A549 (cell line): ENCODE measurements around the gene UFC1. TPM values are rescaled to one million over a fixed set of nuclear protein-coding genes. Genes with fewer than 3 reads are reported as not detected.

Experiments
- ATAC-seq, 2 experiments: fragments of 200-7000 bp in 1 of 2; fragments of >200 bp in 1 of 2; cut with Nextera tagmentation in 1 of 2; cut with Tn5 transposase in 1 of 2; 3 replicates each; pipeline versions ENCODE4 v1.8.0 to v1.9.1; 2018 to 2020; ENCODE audit warnings: mild to moderate bottlenecking in 1 of 2, moderate library complexity in 1 of 2
- CTCF ChIA-PET: fragments of 300-600 bp; sonication (Branson Sonifier 250); formaldehyde crosslinking; extraction: SDS; loops from one replicate; lab custom pipeline; 2021; ENCODE audit warnings: antibody characterized with exemption, inconsistent platforms; lab: Yijun Ruan, JAX
- POLR2A ChIA-PET: fragments of 350-600 bp; formaldehyde crosslinking; extraction: SDS; loops from one replicate; lab custom pipeline; 2021; ENCODE audit warnings: antibody characterized with exemption, inconsistent platforms; lab: Yijun Ruan, JAX
- DNase-seq, 2 experiments: peaks; one replicate each; pipeline versions ENCODE4 v3.0.0 to v3.0.0-alpha.2; 2011 to 2016; ENCODE audit warnings: low read depth in 1 of 2, low spot score in 1 of 2
- FAIRE-seq: peaks from 2 replicates; lab custom pipeline; 2011; peaks lifted over from hg19 to GRCh38; lab: Jason Lieb, UNC
- H3K27ac ChIP-seq, 2 experiments: fragments of >200 bp; sonication (Bioruptor Twin); formaldehyde crosslinking; 3 replicates each; pipeline ENCODE4 v1.5.1; 2016 to 2017
- H3K4me1 ChIP-seq: fragments of >200 bp; sonication (Bioruptor Twin); formaldehyde crosslinking; 3 replicates; pipeline ENCODE4 v1.6.1; 2016
- H3K4me2 ChIP-seq: fragments of >200 bp; sonication (Bioruptor Twin); formaldehyde crosslinking; 3 replicates; pipeline ENCODE4 v1.6.1; 2016
- H3K4me3 ChIP-seq: fragments of >200 bp; sonication (Bioruptor Twin); formaldehyde crosslinking; 3 replicates; pipeline ENCODE4 v1.5.1; 2016
- H3K9me3 ChIP-seq: fragments of >200 bp; sonication (Bioruptor Twin); formaldehyde crosslinking; 3 replicates; pipeline ENCODE4 v1.6.1; 2016
- ATOH8 ChIP-seq: fragments of 250-450 bp; sonication (Bioruptor Pico); IDR thresholded peaks from 2 replicates; pipeline ENCODE4 v1.5.0; 2020; ENCODE audit warnings: low read depth, mild to moderate bottlenecking, moderate library complexity
- CBX8 ChIP-seq: fragments of 200-600 bp; sonication (generic); IDR thresholded peaks from 2 replicates; pipeline ENCODE4 v1.6.1; 2016
- CHD4 ChIP-seq: fragments of 200-600 bp; sonication (generic); IDR thresholded peaks from 2 replicates; pipeline ENCODE4 v1.6.1; 2016; ENCODE audit warnings: antibody characterized with exemption, mild to moderate bottlenecking, borderline replicate concordance
- EHF ChIP-seq: fragments of 250-450 bp; sonication (Bioruptor Pico); IDR thresholded peaks from 2 replicates; pipeline ENCODE4 v1.5.0; 2020; ENCODE audit warnings: mild to moderate bottlenecking
- EHMT2 ChIP-seq: fragments of 200-600 bp; sonication (generic); IDR thresholded peaks from 2 replicates; pipeline ENCODE4 v1.6.1; 2016; ENCODE audit warnings: antibody characterized with exemption, low read depth, mild to moderate bottlenecking, moderate library complexity
- FOSB ChIP-seq: fragments of 250-450 bp; sonication (Bioruptor Pico); IDR thresholded peaks from 2 replicates; pipeline ENCODE4 v1.5.0; 2020; ENCODE audit warnings: mild to moderate bottlenecking, moderate library complexity
- FOSL2 ChIP-seq, 2 experiments: fragments of 450-650 bp in 1 of 2; fragments of >200 bp in 1 of 2; sonication (Bioruptor Twin) in 1 of 2; formaldehyde crosslinking; IDR thresholded peaks; 2 replicates each; pipeline versions ENCODE4 v1.5.0 to v1.6.1; 2016 to 2020; ENCODE audit warnings: mild to moderate bottlenecking in 1 of 2, moderate library complexity in 1 of 2
- FOXS1 ChIP-seq: fragments of 250-450 bp; sonication (Bioruptor Pico); IDR thresholded peaks from 2 replicates; pipeline ENCODE4 v1.5.0; 2020; ENCODE audit warnings: mild to moderate bottlenecking, moderate library complexity
- HES2 ChIP-seq: fragments of >200 bp; sonication (Bioruptor Twin); formaldehyde crosslinking; IDR thresholded peaks from 2 replicates; pipeline ENCODE4 v1.6.1; 2016
- HEYL ChIP-seq: fragments of 250-450 bp; sonication (Bioruptor Pico); IDR thresholded peaks from 2 replicates; pipeline ENCODE4 v1.8.0; 2021; ENCODE audit warnings: mild to moderate bottlenecking, moderate library complexity
- HOXA7 ChIP-seq: fragments of 250-450 bp; sonication (Bioruptor Pico); IDR thresholded peaks from 2 replicates; pipeline ENCODE4 v1.5.0; 2020; ENCODE audit warnings: mild to moderate bottlenecking, moderate library complexity
- HOXB13 ChIP-seq: fragments of 250-450 bp; sonication (Bioruptor Pico); IDR thresholded peaks from 2 replicates; pipeline ENCODE4 v1.5.0; 2020; ENCODE audit warnings: low read depth, mild to moderate bottlenecking, moderate library complexity
- JUN ChIP-seq, 2 experiments: fragments of >200 bp; sonication (Bioruptor Twin); formaldehyde crosslinking; IDR thresholded peaks; 2 replicates in 1 of 2; 3 replicates in 1 of 2; pipeline ENCODE4 v1.6.1; 2016 to 2017
- JUNB ChIP-seq: fragments of >200 bp; sonication (Bioruptor Twin); formaldehyde crosslinking; IDR thresholded peaks from 2 replicates; pipeline ENCODE4 v1.6.1; 2016
- KDM1A ChIP-seq: fragments of 200-600 bp; sonication (generic); IDR thresholded peaks from 2 replicates; pipeline ENCODE4 v1.6.1; 2016; ENCODE audit warnings: low read depth, mild to moderate bottlenecking
- MAFK ChIP-seq: fragments of 450-650 bp; IDR thresholded peaks from 2 replicates; pipeline ENCODE4 v1.6.1; 2014; ENCODE audit not compliant: partially characterized antibody
- MYC ChIP-seq: IDR thresholded peaks from 2 replicates; pipeline ENCODE4 v1.6.1; 2012; ENCODE audit warnings: mild to moderate bottlenecking, inconsistent platforms, low read length, improper control_type of control experiment, borderline replicate concordance
- PHF8 ChIP-seq: fragments of 200-600 bp; sonication (generic); IDR thresholded peaks from 2 replicates; pipeline ENCODE4 v1.6.1; 2016; ENCODE audit warnings: low read depth, mild to moderate bottlenecking, antibody characterized with exemption, moderate library complexity, borderline replicate concordance
- POLR2A ChIP-seq: IDR thresholded peaks from 2 replicates; pipeline ENCODE4 v1.6.1; 2012; ENCODE audit warnings: mild to moderate bottlenecking, low read length
- POLR2AphosphoS2 ChIP-seq: conservative IDR thresholded peaks from 2 replicates; pipeline ENCODE4 v1.6.1; 2012; ENCODE audit warnings: low read length, improper control_type of control experiment, inconsistent platforms
- REST ChIP-seq: fragments of 200-600 bp; sonication (generic); IDR thresholded peaks from 2 replicates; pipeline ENCODE4 v1.6.1; 2016; ENCODE audit warnings: antibody characterized with exemption, mild to moderate bottlenecking, moderate library complexity
- RNF2 ChIP-seq: fragments of 200-600 bp; sonication (generic); IDR thresholded peaks from 2 replicates; pipeline ENCODE4 v1.6.1; 2016; ENCODE audit warnings: low read depth, mild to moderate bottlenecking, antibody characterized with exemption, moderate library complexity, borderline replicate concordance
- SMC3 ChIP-seq: fragments of >200 bp; sonication (Bioruptor Twin); formaldehyde crosslinking; IDR thresholded peaks from 3 replicates; pipeline ENCODE4 v1.6.1; 2018; ENCODE audit warnings: inconsistent platforms
- SREBF2 ChIP-seq: fragments of 450-650 bp; IDR thresholded peaks from 2 replicates; pipeline ENCODE4 v1.6.1; 2014; ENCODE audit warnings: mild to moderate bottlenecking, moderate library complexity
- TFCP2L1 ChIP-seq: fragments of 250-450 bp; sonication (Bioruptor Pico); IDR thresholded peaks from 2 replicates; pipeline ENCODE4 v1.5.0; 2021; ENCODE audit warnings: mild to moderate bottlenecking
- ZFP36 ChIP-seq: fragments of 450-650 bp; IDR thresholded peaks from 2 replicates; pipeline ENCODE4 v1.6.1; 2014; ENCODE audit warnings: borderline replicate concordance; ENCODE audit not compliant: partially characterized antibody
- WGBS: methylation state at CpG from one replicate; pipeline ENCODE4 v1.1.6; 2017; ENCODE audit errors: missing lambda C conversion rate; 5-methylcytosine and 5-hydroxymethylcytosine counted together
- polyA plus RNA-seq, 4 experiments: library from polyadenylated mRNA; depleted of rRNA in 3 of 4; stranded (reverse); fragments of >200 nt; fragmentation: RNase III in 1 of 4; extraction: RNeasy Plus Mini Kit Qiagen cat#74134 plus additional on column Dnase treatment in 1 of 4; gene quantifications; 2 replicates in 3 of 4; 3 replicates in 1 of 4; pipeline ENCODE4 v1.2.3, GENCODE V29; 2011 to 2017
- TF ChIP-seq, protein P1 (sequence below): fragments of 250-450 bp; sonication (Bioruptor Pico); IDR thresholded peaks from 2 replicates; pipeline ENCODE4 v1.5.0; 2021; ENCODE audit warnings: mild to moderate bottlenecking, moderate library complexity, borderline replicate concordance
- TF ChIP-seq, protein P2 (sequence below): IDR thresholded peaks from 2 replicates; pipeline ENCODE4 v1.6.1; 2012

UFC1 gene
- polyA plus RNA-seq, 2 of the 4 experiments (the other 2 are of a cell fraction): 115 to 153 TPM

DNA sequence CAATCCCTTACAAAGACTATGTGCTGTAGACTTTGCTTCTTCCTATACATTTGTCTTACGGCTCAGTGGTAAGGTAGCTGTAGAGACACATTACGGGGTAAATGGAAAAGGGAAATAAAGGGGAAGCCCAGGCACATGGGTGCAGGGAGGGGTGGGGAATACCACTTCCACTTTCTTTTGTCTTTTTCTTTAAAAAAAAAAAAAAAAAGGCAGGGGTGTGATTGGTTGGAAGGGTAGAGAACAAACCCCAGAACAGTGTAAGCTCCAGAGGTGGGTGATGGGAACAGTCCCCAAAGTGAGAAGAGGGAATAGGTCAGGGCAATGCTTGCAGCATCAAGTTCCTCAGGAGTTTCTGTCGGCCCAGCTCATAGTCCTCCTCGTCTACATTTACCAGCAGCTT is 31.9 kb upstream of the UFC1 start:
- 83% methylated on average over 4 of the region's 4 CpGs for WGBS
- peaks cover 17% of the 10 kb centered on the region for H3K4me1 ChIP-seq
- no peak for FAIRE-seq

DNA sequence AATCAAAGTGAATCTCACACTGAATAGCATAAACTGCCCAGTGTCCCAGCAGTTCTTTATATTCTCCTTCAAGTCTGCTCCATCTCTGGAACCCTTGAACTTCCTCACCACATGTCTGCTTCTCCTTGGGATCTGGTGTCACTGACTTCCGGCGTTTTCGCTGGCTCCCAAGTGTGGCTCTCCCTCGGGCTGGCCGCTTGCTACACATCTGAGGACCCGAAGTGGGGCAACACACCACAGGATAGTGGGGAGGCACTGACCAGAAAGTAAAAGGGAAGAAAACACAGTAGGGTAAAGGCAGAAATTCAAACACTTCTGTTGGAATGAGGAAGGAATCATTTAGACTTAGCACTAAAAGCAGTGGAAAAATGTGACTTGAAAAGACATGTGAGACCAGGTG is 30.8 kb upstream of the UFC1 start:
- ATAC-seq: no peak
- Histone ChIP-seq H3K9me3 (no peaks in the 10 kb centered on the region), H3K4me3 (no peak overlapping the region), H3K4me1 (peaks cover 16% of the 10 kb centered on the region), H3K27ac (no peak overlapping the region), H3K4me2 (no peak overlapping the region)
- TF ChIP-seq CHD4 (no peak), FOSL2 (IDR thresholded peaks at IDR 0.05) (no peak), FOSL2 (CRISPR knock-in tag; IDR thresholded peaks at IDR 0.05) (no peak), POLR2AphosphoS2 (no peak), FOXS1 (CRISPR knock-in tag) (no peak), PHF8 (no peak), ATOH8 (CRISPR knock-in tag) (no peak), EHF (CRISPR knock-in tag) (no peak), TFCP2L1 (CRISPR knock-in tag) (no peak), SMC3 (no peak), FOSB (no peak), HEYL (CRISPR knock-in tag) (no peak)
- no peak for DNase-seq
- no peak for FAIRE-seq
- ChIA-PET POLR2A (interaction anchor here (1.5 kb wide), 1 partner anchor 9 kb away, joined by 3 read pairs; the partner anchor contains the start of gene DEDD), CTCF (interaction anchor here (0.9 to 1.2 kb wide), 2 partner anchors 12 to 25 kb away, joined by 3 read pairs; partner anchors contain the start of gene KLHDC9)
- WGBS: 92% methylated on average over 6 of the region's 6 CpGs

More for the DNA sequence above, 31.9 kb upstream of the UFC1 start:
- no peak for ATAC-seq
- H3K4me2 ChIP-seq: no peak overlapping the region
- no peak overlapping the region for H3K4me3 ChIP-seq
- TF ChIP-seq FOSB: no peak
- TF ChIP-seq HES2: no peak
- TF ChIP-seq MYC: no peak
- no peak for TF ChIP-seq CBX8
- TF ChIP-seq SREBF2: no peak
- no peak for TF ChIP-seq EHMT2
- no peak for TF ChIP-seq JUNB
- no peak for TF ChIP-seq HOXB13
- no peak for TF ChIP-seq KDM1A
- TF ChIP-seq, protein P1, sequence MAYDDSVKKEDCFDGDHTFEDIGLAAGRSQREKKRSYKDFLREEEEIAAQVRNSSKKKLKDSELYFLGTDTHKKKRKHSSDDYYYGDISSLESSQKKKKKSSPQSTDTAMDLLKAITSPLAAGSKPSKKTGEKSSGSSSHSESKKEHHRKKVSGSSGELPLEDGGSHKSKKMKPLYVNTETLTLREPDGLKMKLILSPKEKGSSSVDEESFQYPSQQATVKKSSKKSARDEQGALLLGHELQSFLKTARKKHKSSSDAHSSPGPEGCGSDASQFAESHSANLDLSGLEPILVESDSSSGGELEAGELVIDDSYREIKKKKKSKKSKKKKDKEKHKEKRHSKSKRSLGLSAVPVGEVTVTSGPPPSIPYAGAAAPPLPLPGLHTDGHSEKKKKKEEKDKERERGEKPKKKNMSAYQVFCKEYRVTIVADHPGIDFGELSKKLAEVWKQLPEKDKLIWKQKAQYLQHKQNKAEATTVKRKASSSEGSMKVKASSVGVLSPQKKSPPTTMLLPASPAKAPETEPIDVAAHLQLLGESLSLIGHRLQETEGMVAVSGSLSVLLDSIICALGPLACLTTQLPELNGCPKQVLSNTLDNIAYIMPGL: no peak
- TF ChIP-seq POLR2A: no peak
- TF ChIP-seq, protein P2, sequence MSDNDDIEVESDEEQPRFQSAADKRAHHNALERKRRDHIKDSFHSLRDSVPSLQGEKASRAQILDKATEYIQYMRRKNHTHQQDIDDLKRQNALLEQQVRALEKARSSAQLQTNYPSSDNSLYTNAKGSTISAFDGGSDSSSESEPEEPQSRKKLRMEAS: no peak
- H3K27ac ChIP-seq: no peak overlapping the region
- POLR2A ChIA-PET: interaction anchor here (2.0 kb wide), 1 partner anchor 11 kb away, joined by 10 read pairs; the partner anchor contains the start of gene DEDD
- no peak for DNase-seq
- CTCF ChIA-PET: interaction anchor here (1.0 to 1.3 kb wide), 4 partner anchors 13 to 253 kb away, joined by 3 to 6 read pairs (median 3); no protein-coding TSS in a partner anchor
- H3K9me3 ChIP-seq: no peaks in the 10 kb centered on the region

- no peak overlapping the region for H3K4me3 ChIP-seq
- H3K9me3 ChIP-seq: no peaks in the 10 kb centered on the region
- no peak for FAIRE-seq
- 95% methylated on average over 2 of the region's 2 CpGs for WGBS
- ChIA-PET CTCF (interaction anchor here (1.2 to 2.4 kb wide), 6 partner anchors 30 to 137 kb away, joined by 3 to 12 read pairs (median 5); partner anchors contain the start of gene PPOX), POLR2A (interaction anchor here (1.1 kb wide), 1 partner anchor 10 kb away, joined by 4 read pairs; the partner anchor contains the start of genes NIT1 and PFDN2)
- no peak for DNase-seq
- no peak overlapping the region for H3K4me2 ChIP-seq
- H3K4me1 ChIP-seq: peaks cover 11% of the 10 kb centered on the region; the same call in 2 of the 3 replicates
- ATAC-seq: no peak
- no peak overlapping the region for H3K27ac ChIP-seq
- TF ChIP-seq RNF2: no peak
- TF ChIP-seq MAFK: no peak
- no peak for TF ChIP-seq HOXA7 (CRISPR knock-in tag)
- no peak for TF ChIP-seq ZFP36
- TF ChIP-seq JUN (IDR thresholded peaks at IDR 0.05): no peak
- TF ChIP-seq REST: no peak
- no peak for TF ChIP-seq ATOH8 (CRISPR knock-in tag)
Measured at GRCh38 chr1:161127649-161128048, 26.1 kb upstream of the UFC1 start.
